Measurements from ENCODE around the gene LCN1.

The LCN1 gene

DNA sequence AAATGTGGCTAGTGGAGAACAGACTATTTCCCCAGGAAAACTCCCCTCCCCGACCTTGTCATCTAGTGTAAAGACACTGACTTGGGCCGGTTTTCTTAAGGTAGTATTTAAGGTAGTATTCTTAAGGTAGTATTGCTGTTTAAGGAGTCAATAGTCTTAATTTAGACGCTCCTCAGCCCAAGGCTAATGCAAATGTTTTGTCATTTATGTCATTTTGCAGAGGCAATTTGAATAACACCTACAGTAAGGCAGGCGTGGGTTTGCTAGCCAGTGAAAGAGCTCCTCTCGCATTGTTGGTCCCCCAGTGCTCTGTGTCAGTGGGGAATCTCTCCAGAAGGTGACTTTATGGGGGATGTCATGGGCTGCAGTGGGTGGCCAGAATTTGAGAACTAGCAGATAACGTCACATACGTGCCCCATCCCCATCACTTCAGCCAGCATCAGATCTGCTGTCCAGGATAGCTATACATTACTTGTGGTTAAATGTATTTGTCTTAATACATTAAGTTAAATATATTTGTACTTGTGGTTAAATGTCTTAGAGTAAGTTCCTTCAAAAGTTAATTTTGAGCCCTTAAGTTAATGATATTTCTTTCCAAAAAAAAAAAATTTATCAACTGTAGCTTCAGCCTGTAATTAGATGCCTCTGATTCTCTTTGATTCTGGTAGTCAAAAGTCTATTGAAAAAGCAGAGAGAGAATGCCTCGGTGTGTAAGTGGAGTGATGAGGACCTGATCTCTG lies 39.1 kb upstream of the LCN1 start:
- H3K36me3 ChIP-seq (ENCODE audit: control insufficient read depth, insufficient read depth, low read length): peaks cover under 1% of the 10 kb centered on the region
- no peak overlapping the region for H3K4me3 ChIP-seq (ENCODE audit: low read length)
- H3K4me1 ChIP-seq (ENCODE audit: control insufficient read depth, insufficient read depth, low read length): peaks cover 4% of the 10 kb centered on the region
- no peak overlapping the region for H3K27ac ChIP-seq (ENCODE audit: low read depth, low read length)
- no peak overlapping the region for H3K9ac ChIP-seq (ENCODE audit: low read length)
- H3K27me3 ChIP-seq (ENCODE audit: control insufficient read depth, insufficient read depth, low read length): no peaks in the 10 kb centered on the region

DNA sequence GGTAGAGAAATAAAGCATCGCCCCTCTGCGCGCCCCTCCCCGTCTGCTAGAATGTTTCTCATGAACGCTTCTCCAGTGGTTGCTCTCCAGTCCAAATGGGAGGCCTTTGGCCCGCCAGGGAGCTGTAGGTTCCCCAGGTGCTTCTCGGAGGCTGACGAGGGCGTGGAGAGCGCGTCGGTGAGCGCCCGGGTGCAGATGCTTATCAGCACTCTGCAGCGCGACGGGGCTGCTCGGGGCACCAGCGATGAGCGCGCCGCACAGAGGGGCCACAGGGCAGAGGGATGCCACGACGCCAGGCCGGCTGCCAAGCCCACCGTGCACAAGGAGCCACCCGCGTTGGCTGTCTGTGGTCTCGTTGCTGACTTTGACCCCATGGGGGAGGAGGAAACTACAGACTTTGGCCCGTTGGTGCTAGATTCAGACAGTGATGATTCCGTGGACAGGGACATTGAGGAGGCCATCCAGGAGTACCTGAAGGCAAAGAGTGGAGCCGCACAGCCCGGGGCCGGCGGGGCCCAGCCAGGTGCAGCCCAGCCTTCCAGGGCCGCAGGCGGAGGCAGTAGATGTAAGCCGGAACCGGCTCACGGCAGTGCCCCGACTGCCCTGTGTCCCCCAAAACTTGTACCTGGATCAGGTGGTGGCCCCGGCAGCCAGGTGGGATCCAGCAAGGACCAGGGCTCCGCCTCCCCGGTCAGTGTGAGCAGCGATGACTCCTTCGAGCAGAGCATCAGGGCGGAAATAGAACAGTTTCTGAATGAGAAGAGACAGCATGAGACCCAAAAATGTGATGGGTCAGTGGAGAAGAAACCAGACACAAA lies 36.6 kb upstream of the LCN1 start:
- Histone ChIP-seq H3K36me3 (ENCODE audit: control insufficient read depth, insufficient read depth, low read length) (peaks cover 3% of the 10 kb centered on the region), H3K9ac (ENCODE audit: low read length) (no peak overlapping the region), H3K27ac (ENCODE audit: low read depth, low read length) (no peak overlapping the region), H3K4me1 (ENCODE audit: control insufficient read depth, insufficient read depth, low read length) (peaks cover 4% of the 10 kb centered on the region), H3K4me3 (ENCODE audit: low read length) (no peak overlapping the region), H3K27me3 (ENCODE audit: control insufficient read depth, insufficient read depth, low read length) (no peaks in the 10 kb centered on the region)

DNA sequence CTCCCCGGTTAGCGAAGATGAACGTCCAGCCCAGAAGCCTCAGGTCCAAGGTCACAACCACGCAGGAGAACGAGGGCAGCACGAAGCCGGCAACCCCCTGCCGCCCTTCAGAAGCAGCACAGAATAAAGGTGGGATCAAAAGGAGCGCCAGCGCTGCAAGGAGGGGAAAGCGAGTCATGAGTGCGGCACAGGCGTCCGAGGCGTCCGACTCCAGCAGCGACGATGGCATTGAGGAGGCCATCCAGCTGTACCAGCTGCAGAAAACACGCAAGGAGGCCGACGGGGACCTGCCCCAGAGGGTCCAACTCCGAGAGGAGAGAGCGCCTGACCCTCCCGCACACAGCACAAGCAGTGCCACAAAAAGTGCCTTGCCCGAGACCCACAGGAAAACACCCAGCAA lies 35.9 kb upstream of the LCN1 start:
- Histone ChIP-seq H3K27me3 (ENCODE audit: control insufficient read depth, insufficient read depth, low read length) (no peaks in the 10 kb centered on the region), H3K27ac (ENCODE audit: low read depth, low read length) (no peak overlapping the region), H3K36me3 (ENCODE audit: control insufficient read depth, insufficient read depth, low read length) (peaks cover 3% of the 10 kb centered on the region), H3K9ac (ENCODE audit: low read length) (no peak overlapping the region), H3K4me3 (ENCODE audit: low read length) (no peak overlapping the region), H3K4me1 (ENCODE audit: control insufficient read depth, insufficient read depth, low read length) (peaks cover 4% of the 10 kb centered on the region)

DNA sequence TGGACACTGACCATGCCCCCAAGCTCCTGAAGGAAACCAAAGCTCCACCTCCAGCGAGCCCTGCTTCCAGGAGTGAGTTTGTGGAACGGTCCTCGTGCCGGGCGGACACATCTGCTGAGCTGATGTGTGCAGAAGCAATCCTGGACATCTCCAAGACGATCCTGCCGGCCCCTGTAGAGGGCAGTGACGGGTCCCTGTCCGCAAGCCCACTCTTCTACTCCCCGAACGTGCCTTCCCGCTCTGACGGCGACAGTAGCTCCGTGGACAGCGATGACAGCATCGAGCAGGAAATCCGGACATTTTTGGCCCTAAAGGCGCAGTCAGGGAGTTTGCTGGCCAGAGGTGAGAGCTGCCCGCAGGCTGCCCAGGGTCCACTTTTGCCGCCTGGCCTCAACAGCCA lies 35.4 kb upstream of the LCN1 start:
- Histone ChIP-seq H3K27me3 (ENCODE audit: control insufficient read depth, insufficient read depth, low read length) (no peaks in the 10 kb centered on the region), H3K4me1 (ENCODE audit: control insufficient read depth, insufficient read depth, low read length) (peaks cover under 1% of the 10 kb centered on the region), H3K27ac (ENCODE audit: low read depth, low read length) (no peak overlapping the region), H3K9ac (ENCODE audit: low read length) (no peak overlapping the region), H3K36me3 (ENCODE audit: control insufficient read depth, insufficient read depth, low read length) (peaks cover 3% of the 10 kb centered on the region), H3K4me3 (ENCODE audit: low read length) (no peak overlapping the region)

DNA sequence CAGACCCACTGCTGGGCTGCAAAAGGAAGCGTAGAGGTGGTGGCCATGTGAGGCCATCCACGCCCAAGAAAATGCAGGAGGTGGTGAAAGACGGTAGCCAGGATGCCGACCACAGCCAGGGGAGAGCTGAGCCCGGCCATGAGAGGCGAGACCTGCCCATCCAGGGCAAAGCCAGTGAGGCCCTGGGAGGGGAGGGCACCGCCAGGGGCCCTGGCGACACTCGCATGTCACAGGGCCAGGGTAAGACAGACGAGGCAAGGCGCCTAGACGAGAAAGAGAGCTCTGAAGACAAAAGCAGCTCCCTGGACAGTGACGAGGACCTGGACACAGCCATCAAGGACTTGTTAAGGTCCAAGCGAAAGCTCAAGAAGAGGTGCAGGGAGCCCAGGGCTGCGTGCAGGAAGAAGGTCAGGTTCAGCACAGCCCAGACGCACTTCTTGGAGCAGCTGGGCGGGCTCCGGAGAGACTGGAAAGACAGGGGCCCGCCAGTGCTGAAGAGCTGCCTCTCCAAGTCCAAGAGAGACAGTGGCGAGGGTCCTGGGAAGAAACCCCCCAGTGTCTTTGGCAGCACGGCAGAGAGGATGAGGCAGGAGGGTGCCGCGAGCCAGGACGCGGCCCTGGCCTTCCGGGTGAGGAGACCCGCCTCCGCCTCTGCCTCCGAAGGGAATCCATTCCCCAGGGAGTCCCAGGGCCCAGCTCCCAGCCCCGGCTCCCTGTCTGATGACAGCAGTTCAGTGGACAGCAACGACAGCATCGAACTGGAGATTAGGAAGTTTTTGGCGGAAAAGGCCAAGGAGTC lies 34.8 kb upstream of the LCN1 start:
- Histone ChIP-seq H3K9ac (ENCODE audit: low read length) (no peak overlapping the region), H3K36me3 (ENCODE audit: control insufficient read depth, insufficient read depth, low read length) (peaks cover 3% of the 10 kb centered on the region), H3K4me1 (ENCODE audit: control insufficient read depth, insufficient read depth, low read length) (no peaks in the 10 kb centered on the region), H3K4me3 (ENCODE audit: low read length) (no peak overlapping the region), H3K27me3 (ENCODE audit: control insufficient read depth, insufficient read depth, low read length) (no peaks in the 10 kb centered on the region), H3K27ac (ENCODE audit: low read depth, low read length) (no peak overlapping the region)

DNA sequence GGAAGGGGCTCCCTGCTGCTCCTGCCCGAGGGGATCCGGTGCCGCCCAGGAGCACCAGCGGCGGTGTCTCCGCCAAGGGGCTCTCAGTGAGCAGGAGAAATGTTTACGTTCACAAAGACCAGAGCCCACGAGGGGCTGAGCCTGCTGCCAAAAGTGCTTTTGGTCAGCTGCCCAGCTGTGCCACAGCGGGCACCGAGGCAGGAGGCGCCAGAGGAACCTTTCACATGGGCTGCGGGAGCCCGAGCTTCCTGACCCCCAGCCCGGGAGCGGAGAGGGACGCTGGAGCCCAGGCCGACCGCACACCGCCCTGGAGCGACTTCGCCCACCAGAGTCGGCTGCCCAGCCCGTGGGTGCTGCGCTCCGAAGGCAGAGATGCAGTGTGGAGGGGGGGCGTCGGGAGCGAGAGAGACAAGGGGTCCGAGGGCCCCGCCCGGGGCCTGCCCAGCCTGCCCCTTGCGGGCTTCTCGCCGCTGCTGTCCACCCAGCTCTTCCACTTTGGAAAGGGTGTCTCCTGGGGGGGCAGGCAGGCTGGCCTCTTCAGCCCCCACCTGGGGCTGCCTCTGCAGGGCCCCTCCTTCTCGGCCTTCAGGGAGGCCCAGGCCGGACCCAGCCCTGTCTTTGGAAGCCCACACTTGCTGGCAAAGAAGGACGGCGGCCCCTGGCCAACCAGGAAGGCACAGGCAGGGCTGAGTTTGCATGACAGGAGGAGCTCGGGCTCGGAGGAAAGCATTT lies 33.8 kb upstream of the LCN1 start:
- H3K4me3 ChIP-seq (ENCODE audit: low read length): no peak overlapping the region
- no peak overlapping the region for H3K27ac ChIP-seq (ENCODE audit: low read depth, low read length)
- H3K4me1 ChIP-seq (ENCODE audit: control insufficient read depth, insufficient read depth, low read length): no peaks in the 10 kb centered on the region
- no peaks in the 10 kb centered on the region for H3K27me3 ChIP-seq (ENCODE audit: control insufficient read depth, insufficient read depth, low read length)
- H3K9ac ChIP-seq (ENCODE audit: low read length): no peak overlapping the region
- H3K36me3 ChIP-seq (ENCODE audit: control insufficient read depth, insufficient read depth, low read length): peaks cover 3% of the 10 kb centered on the region

DNA sequence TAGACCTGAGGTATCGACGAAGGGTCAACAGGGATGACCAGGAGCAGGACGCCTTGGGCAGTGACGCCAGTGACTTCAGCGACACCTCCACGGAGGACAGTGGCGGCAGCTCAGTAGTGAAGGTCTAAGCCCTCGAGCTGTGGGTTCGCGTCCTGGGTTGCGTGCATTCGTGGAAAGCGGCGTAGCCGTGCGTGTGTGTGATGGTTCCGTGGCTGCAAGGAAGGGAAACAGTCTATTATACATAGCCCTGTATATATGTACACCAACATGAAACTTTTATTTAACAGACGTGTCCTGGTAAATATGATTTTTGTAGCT lies 33.3 kb upstream of the LCN1 start:
- H3K4me1 ChIP-seq (ENCODE audit: control insufficient read depth, insufficient read depth, low read length): no peaks in the 10 kb centered on the region
- peaks cover 3% of the 10 kb centered on the region for H3K36me3 ChIP-seq (ENCODE audit: control insufficient read depth, insufficient read depth, low read length)
- H3K27ac ChIP-seq (ENCODE audit: low read depth, low read length): no peak overlapping the region
- no peak overlapping the region for H3K9ac ChIP-seq (ENCODE audit: low read length)
- no peak overlapping the region for H3K4me3 ChIP-seq (ENCODE audit: low read length)
- no peaks in the 10 kb centered on the region for H3K27me3 ChIP-seq (ENCODE audit: control insufficient read depth, insufficient read depth, low read length)

DNA sequence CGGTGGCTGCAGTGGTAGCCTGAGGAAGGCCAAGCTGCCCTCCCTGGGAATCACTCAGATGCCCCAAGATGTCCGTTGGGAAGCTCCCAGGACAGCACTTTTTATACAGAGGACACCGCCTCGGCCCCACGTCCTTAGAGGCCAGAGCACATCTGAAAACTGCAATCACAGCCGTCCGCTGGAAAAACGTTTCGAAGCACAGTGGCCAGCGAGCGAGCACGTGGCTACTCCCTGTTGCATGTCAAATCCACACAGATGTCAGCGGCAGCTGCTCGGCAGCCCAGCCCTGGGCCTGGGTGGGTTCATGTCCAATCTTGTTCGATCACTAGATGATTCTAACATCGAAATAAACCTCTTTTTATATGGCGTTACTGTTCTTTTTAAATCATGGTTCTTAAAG lies 32.7 kb upstream of the LCN1 start:
- peaks cover 3% of the 10 kb centered on the region for H3K36me3 ChIP-seq (ENCODE audit: control insufficient read depth, insufficient read depth, low read length)
- H3K4me3 ChIP-seq (ENCODE audit: low read length): no peak overlapping the region
- no peak overlapping the region for H3K27ac ChIP-seq (ENCODE audit: low read depth, low read length)
- H3K9ac ChIP-seq (ENCODE audit: low read length): no peak overlapping the region
- no peaks in the 10 kb centered on the region for H3K4me1 ChIP-seq (ENCODE audit: control insufficient read depth, insufficient read depth, low read length)
- H3K27me3 ChIP-seq (ENCODE audit: control insufficient read depth, insufficient read depth, low read length): no peaks in the 10 kb centered on the region

DNA sequence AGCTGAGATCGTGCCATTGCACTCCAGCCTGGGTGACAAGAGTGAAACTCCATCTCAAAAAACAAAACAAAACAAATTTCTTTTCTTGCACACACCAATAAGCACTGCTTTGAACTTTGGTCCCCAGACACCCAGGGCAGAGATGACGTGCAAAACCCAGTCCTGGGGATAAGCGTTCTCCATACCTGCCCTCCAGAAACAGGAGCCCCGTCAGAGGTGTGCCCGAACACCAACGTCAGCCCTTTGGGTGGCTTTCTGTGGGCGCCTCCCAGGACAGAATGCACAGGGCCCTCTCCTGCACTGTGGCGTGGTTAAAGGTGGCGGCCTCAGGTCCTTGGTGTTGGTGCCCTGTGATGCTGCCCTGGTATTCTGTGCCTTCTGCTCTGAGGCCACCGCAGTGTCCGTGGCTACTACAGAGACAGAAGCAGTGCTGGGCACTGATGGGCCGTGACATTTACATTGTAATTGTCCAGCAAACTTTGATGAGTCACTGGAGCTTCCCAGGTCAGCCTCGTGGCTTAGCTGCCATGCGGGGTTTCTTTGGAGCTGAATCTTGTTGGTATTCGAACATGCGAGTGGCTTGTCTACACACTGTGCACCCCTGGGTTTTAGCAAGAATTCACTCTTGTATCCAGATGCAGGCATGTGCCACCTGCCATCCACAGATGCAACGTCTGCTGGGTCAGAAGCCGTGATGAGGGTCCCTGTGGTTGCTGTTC lies 31.9 kb upstream of the LCN1 start:
- no peaks in the 10 kb centered on the region for H3K27me3 ChIP-seq (ENCODE audit: control insufficient read depth, insufficient read depth, low read length)
- H3K4me3 ChIP-seq (ENCODE audit: low read length): no peak overlapping the region
- no peaks in the 10 kb centered on the region for H3K4me1 ChIP-seq (ENCODE audit: control insufficient read depth, insufficient read depth, low read length)
- H3K9ac ChIP-seq (ENCODE audit: low read length): no peak overlapping the region
- peaks cover 3% of the 10 kb centered on the region for H3K36me3 ChIP-seq (ENCODE audit: control insufficient read depth, insufficient read depth, low read length)
- H3K27ac ChIP-seq (ENCODE audit: low read depth, low read length): no peak overlapping the region

DNA sequence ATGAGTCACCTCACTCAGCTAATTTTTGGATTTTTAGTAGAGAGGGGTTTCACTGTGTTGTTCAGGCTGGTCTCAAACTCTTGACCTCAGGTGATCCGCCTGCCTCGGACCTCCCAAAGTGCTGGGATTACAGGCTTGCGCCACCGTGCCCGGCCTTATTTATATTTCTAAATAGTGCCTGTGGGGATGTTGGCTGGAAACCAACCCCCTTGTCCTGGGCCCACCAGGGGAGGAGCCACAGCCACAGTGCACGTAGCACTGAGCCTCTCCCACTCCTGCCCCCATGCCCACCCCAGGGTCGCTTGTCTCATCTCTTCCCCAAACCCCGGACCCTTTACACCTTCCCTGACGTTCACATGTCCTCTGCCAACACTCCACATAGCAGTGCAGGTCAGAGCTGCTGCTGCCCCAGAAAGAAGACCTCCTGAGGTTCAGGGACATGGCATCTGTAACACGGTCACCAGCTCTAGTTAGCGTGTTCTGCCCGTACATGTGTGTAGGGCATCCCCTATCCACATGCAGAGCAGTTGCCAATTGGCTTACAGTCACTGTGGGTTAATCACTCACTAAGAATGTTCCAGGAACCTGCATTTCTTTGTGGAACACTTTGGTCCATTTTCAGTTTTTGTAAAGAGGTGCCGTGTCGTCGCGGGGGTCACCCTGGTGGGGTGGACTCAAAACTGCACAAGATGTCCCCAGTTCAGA lies 30.9 kb upstream of the LCN1 start:
- H3K36me3 ChIP-seq (ENCODE audit: control insufficient read depth, insufficient read depth, low read length): peaks cover 3% of the 10 kb centered on the region
- H3K27ac ChIP-seq (ENCODE audit: low read depth, low read length): no peak overlapping the region
- H3K9ac ChIP-seq (ENCODE audit: low read length): no peak overlapping the region

DNA sequence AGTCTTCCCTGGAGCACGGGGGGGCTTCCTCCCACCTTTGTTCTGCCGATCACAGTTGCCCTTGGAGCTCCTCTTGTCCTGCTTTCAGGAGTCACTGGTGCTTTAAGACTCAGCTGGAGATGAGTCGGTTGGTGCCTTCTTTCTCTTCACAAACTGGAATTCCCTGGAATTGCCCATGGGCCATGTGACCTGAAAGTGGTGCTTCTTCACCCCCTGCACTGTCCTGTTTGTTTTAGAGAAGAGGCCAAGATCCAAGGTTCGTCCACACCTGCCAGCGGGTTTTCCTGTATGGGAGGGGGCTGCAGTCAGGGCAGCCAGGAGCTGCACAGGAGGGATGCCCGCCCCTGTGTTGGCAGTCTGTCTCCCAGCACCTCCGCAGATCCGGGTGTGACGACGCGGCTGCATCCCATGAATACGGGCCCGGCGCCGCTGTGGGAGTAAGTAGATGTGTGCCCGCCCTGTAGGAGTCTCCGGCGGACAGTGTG lies 30.2 kb upstream of the LCN1 start:
- Histone ChIP-seq H3K4me1 (ENCODE audit: control insufficient read depth, insufficient read depth, low read length) (no peaks in the 10 kb centered on the region), H3K9ac (ENCODE audit: low read length) (no peak overlapping the region), H3K4me3 (ENCODE audit: low read length) (no peak overlapping the region), H3K36me3 (ENCODE audit: control insufficient read depth, insufficient read depth, low read length) (peaks cover 3% of the 10 kb centered on the region), H3K27me3 (ENCODE audit: control insufficient read depth, insufficient read depth, low read length) (no peaks in the 10 kb centered on the region), H3K27ac (ENCODE audit: low read depth, low read length) (no peak overlapping the region)

More for the DNA sequence above, 30.9 kb upstream of the LCN1 start:
- Histone ChIP-seq H3K4me1 (ENCODE audit: control insufficient read depth, insufficient read depth, low read length) (no peaks in the 10 kb centered on the region), H3K27me3 (ENCODE audit: control insufficient read depth, insufficient read depth, low read length) (no peaks in the 10 kb centered on the region), H3K4me3 (ENCODE audit: low read length) (no peak overlapping the region)

Data from rectal smooth muscle tissue (tissue), 1 donor.